A673 (cell line): ENCODE data around the gene PSMG3. TPM values are rescaled to one million over a fixed set of nuclear protein-coding genes. Genes with fewer than 3 reads are reported as not detected.

ENCODE experiments used
- BruUV-seq: library from RNA; stranded (reverse); fragments of 400-500 nt; replicated peaks from 2 replicates; lab custom pipeline; 2021; lab: Mats Ljungman, UMichigan
- CTCF ChIA-PET: fragments of 300-600 bp; sonication (Branson Sonifier 250); formaldehyde crosslinking; loops from one replicate; lab custom pipeline; 2022; ENCODE audit warnings: antibody characterized with exemption; lab: Charles Lee
- POLR2A ChIA-PET: fragments of 300-600 bp; sonication (Branson Sonifier 250); formaldehyde crosslinking; loops from one replicate; lab custom pipeline; 2022; ENCODE audit warnings: antibody characterized with exemption; ENCODE audit not compliant: low non-redundant PET; lab: Charles Lee
- DNase-seq: peaks from one replicate; pipeline ENCODE4 v3.0.0-alpha.2; 2015; ENCODE audit warnings: low spot score
- H3K27ac ChIP-seq: fragments of 200-600 bp; sonication (generic); 2 replicates; pipeline ENCODE4 v1.5.1; 2016; ENCODE audit warnings: mixed run types, low read depth, mild to moderate bottlenecking, mixed read lengths, antibody characterized with exemption, low read length; ENCODE audit not compliant: poor library complexity, severe bottlenecking
- H3K27me3 ChIP-seq: fragments of 200-600 bp; sonication (generic); replicated peaks from 2 replicates; pipeline ENCODE4 v1.6.1; 2017; ENCODE audit warnings: mixed run types, low read depth, mild to moderate bottlenecking, mixed read lengths, antibody characterized with exemption, low read length; ENCODE audit not compliant: insufficient read depth, poor library complexity
- H3K36me3 ChIP-seq: fragments of 200-600 bp; sonication (generic); 2 replicates; pipeline ENCODE4 v1.6.1; 2016; ENCODE audit warnings: mixed run types, mild to moderate bottlenecking, mixed read lengths, antibody characterized with exemption, low read length; ENCODE audit not compliant: insufficient read depth, poor library complexity, severe bottlenecking
- H3K4me1 ChIP-seq: fragments of 200-600 bp; sonication (generic); 2 replicates; pipeline ENCODE4 v1.6.1; 2017; ENCODE audit warnings: mixed run types, mild to moderate bottlenecking, mixed read lengths, antibody characterized with exemption, low read length; ENCODE audit not compliant: insufficient read depth, poor library complexity, severe bottlenecking
- H3K4me3 ChIP-seq: fragments of 200-600 bp; sonication (generic); 2 replicates; pipeline ENCODE4 v1.5.1; 2016; ENCODE audit warnings: low read depth, mixed run types, mild to moderate bottlenecking, mixed read lengths, low read length; ENCODE audit not compliant: poor library complexity, severe bottlenecking
- H3K9me3 ChIP-seq: fragments of 200-600 bp; sonication (generic); 2 replicates; pipeline ENCODE4 v1.6.1; 2016; ENCODE audit warnings: mixed run types, low read depth, mild to moderate bottlenecking, mixed read lengths, antibody characterized with exemption, low read length; ENCODE audit not compliant: poor library complexity, severe bottlenecking
- EZH2 ChIP-seq: fragments of 200-600 bp; sonication (generic); IDR thresholded peaks from 2 replicates; pipeline ENCODE4 v1.6.1; 2017; ENCODE audit warnings: borderline replicate concordance, low read depth, mild to moderate bottlenecking, mixed read lengths, antibody characterized with exemption, low read length; ENCODE audit not compliant: poor library complexity, severe bottlenecking
- intact Hi-C: fragments of 100-400 bp; cut with micrococcal nuclease; formaldehyde crosslinking; loops from one replicate; pipeline ENCODE4 v1.10.0; 2022; ENCODE audit not compliant: unreplicated experiment
- total RNA-seq: library from RNA; stranded (reverse); gene quantifications from 2 replicates; pipeline ENCODE4 v1.2.3, GENCODE V29; 2021
- TF ChIP-seq, protein P1 (sequence below): fragments of 300-800, 200-600 bp; sonication (generic); conservative IDR thresholded peaks from 2 replicates; pipeline ENCODE4 v1.5.1; 2017; ENCODE audit warnings: low read depth, mild to moderate bottlenecking, antibody characterized with exemption, low read length, moderate library complexity, mixed read lengths

PSMG3 gene
- total RNA-seq, 1 experiment from 2014 or later = 54.9 TPM

- CTCF ChIA-PET = no interaction called here
- no TSS peak for BruUV-seq
- no peaks in the 10 kb centered on the region for H3K4me1 ChIP-seq
Measured at GRCh38 chr7:1550846-1551155, 19.0 kb downstream of the PSMG3 start.

GRCh38 chr7:1550005-1550845 lies 19.6 kb downstream of the PSMG3 start:
- Histone ChIP-seq H3K4me1 (no peaks in the 10 kb centered on the region), H3K27ac (no peak overlapping the region), H3K36me3 (no peaks in the 10 kb centered on the region), H3K9me3 (no peaks in the 10 kb centered on the region), H3K27me3 (no peaks in the 10 kb centered on the region), H3K4me3 (no peak overlapping the region)
- TF ChIP-seq, protein P1, sequence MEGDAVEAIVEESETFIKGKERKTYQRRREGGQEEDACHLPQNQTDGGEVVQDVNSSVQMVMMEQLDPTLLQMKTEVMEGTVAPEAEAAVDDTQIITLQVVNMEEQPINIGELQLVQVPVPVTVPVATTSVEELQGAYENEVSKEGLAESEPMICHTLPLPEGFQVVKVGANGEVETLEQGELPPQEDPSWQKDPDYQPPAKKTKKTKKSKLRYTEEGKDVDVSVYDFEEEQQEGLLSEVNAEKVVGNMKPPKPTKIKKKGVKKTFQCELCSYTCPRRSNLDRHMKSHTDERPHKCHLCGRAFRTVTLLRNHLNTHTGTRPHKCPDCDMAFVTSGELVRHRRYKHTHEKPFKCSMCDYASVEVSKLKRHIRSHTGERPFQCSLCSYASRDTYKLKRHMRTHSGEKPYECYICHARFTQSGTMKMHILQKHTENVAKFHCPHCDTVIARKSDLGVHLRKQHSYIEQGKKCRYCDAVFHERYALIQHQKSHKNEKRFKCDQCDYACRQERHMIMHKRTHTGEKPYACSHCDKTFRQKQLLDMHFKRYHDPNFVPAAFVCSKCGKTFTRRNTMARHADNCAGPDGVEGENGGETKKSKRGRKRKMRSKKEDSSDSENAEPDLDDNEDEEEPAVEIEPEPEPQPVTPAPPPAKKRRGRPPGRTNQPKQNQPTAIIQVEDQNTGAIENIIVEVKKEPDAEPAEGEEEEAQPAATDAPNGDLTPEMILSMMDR = no peak
- no peak for TF ChIP-seq EZH2
- CTCF ChIA-PET = no interaction called here
- BruUV-seq = no TSS peak
- no peak for DNase-seq
- POLR2A ChIA-PET = no interaction called here
- intact Hi-C loops = no loop called here

More at GRCh38 chr7:1550846-1551155, 19.0 kb downstream of the PSMG3 start:
- POLR2A ChIA-PET = no interaction called here
- TF ChIP-seq EZH2 = no peak
- TF ChIP-seq, protein P1 = no peak
- Histone ChIP-seq H3K9me3 (no peaks in the 10 kb centered on the region), H3K27ac (no peak overlapping the region), H3K27me3 (no peaks in the 10 kb centered on the region), H3K4me3 (no peak overlapping the region), H3K36me3 (no peaks in the 10 kb centered on the region)
- intact Hi-C loops = no loop called here
- no peak for DNase-seq

- no peak overlapping the region for H3K27ac ChIP-seq
- intact Hi-C loops = no loop called here
- ChIA-PET POLR2A (no interaction called here), CTCF (no interaction called here)
- no peaks in the 10 kb centered on the region for H3K27me3 ChIP-seq
- no peak overlapping the region for H3K4me3 ChIP-seq
- no peaks in the 10 kb centered on the region for H3K36me3 ChIP-seq
- no peak for TF ChIP-seq EZH2
- TF ChIP-seq, protein P1 = no peak
- H3K9me3 ChIP-seq = no peaks in the 10 kb centered on the region
- H3K4me1 ChIP-seq = no peaks in the 10 kb centered on the region
- DNase-seq = no peak
- BruUV-seq = no TSS peak
Measured at GRCh38 chr7:1549357-1550004, 20.4 kb downstream of the PSMG3 start.
